ENCODE results near the gene NAT16. TPM values are rescaled to one million over a fixed set of nuclear protein-coding genes. Genes with fewer than 3 reads are reported as not detected.

NAT16 gene
- polyA plus RNA-seq, 1 donor from 2014 or later, result 4.5 TPM

DNA sequence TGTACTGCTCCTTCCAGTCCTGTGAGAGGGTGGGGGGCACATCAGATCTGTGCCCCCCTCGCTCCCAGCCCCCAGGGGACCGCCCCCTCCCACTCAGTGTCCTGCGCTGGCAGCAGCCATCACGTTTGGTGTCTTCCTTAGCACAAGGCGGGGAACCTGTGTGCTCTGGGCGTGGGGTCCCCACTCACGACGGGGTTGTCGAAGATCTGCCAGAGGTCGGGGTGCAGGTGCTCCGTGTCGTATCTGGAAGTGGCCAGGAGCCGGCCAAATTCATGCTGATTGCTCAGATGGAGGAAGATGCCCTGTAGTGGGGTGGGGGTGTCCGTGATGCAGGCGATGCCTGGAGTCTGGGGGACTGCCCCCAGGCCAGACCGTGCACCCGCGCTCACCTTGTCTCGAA is 30.1 kb upstream of the NAT16 start:
- no peaks in the 10 kb centered on the region for H3K36me3 ChIP-seq (ENCODE audit: insufficient read depth, low read length)
- no peaks in the 10 kb centered on the region for H3K79me2 ChIP-seq (replicated peaks; ENCODE audit: insufficient read depth, low read length)
- H4K20me1 ChIP-seq (ENCODE audit: insufficient read depth), result no peaks in the 10 kb centered on the region
- no peak overlapping the region for H3K4me3 ChIP-seq (ENCODE audit: low read length)
- TF ChIP-seq, protein P1, sequence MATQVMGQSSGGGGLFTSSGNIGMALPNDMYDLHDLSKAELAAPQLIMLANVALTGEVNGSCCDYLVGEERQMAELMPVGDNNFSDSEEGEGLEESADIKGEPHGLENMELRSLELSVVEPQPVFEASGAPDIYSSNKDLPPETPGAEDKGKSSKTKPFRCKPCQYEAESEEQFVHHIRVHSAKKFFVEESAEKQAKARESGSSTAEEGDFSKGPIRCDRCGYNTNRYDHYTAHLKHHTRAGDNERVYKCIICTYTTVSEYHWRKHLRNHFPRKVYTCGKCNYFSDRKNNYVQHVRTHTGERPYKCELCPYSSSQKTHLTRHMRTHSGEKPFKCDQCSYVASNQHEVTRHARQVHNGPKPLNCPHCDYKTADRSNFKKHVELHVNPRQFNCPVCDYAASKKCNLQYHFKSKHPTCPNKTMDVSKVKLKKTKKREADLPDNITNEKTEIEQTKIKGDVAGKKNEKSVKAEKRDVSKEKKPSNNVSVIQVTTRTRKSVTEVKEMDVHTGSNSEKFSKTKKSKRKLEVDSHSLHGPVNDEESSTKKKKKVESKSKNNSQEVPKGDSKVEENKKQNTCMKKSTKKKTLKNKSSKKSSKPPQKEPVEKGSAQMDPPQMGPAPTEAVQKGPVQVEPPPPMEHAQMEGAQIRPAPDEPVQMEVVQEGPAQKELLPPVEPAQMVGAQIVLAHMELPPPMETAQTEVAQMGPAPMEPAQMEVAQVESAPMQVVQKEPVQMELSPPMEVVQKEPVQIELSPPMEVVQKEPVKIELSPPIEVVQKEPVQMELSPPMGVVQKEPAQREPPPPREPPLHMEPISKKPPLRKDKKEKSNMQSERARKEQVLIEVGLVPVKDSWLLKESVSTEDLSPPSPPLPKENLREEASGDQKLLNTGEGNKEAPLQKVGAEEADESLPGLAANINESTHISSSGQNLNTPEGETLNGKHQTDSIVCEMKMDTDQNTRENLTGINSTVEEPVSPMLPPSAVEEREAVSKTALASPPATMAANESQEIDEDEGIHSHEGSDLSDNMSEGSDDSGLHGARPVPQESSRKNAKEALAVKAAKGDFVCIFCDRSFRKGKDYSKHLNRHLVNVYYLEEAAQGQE (IDR thresholded peaks at IDR 0.05; ENCODE audit: borderline replicate concordance), result no peak
- no peak for TF ChIP-seq MXI1 (conservative IDR thresholded peaks at IDR 0.05; ENCODE audit: poor library complexity, severe bottlenecking)
- no peak for TF ChIP-seq TAF1 (IDR thresholded peaks at IDR 0.05; ENCODE audit: low read depth)
- no peak for TF ChIP-seq POLR2AphosphoS5 (IDR thresholded peaks at IDR 0.05)
- TF ChIP-seq RAD21 (conservative IDR thresholded peaks at IDR 0.05), result no peak
- H3K9me3 ChIP-seq (ENCODE audit: low read length), result no peaks in the 10 kb centered on the region
- no peak overlapping the region for H3K4me2 ChIP-seq (ENCODE audit: low read length)
- no peaks in the 10 kb centered on the region for H3F3A ChIP-seq (ENCODE audit: insufficient read depth, low read length, poor library complexity, severe bottlenecking)
- no peak overlapping the region for H3K27ac ChIP-seq (ENCODE audit: low read length)
- no peak overlapping the region for H3K9ac ChIP-seq (ENCODE audit: low read length)
- H2AFZ ChIP-seq (ENCODE audit: low read depth, low read length), result no peak overlapping the region
- H3K9me2 ChIP-seq (ENCODE audit: insufficient read depth, low read length), result no peaks in the 10 kb centered on the region
- H3K27me3 ChIP-seq (ENCODE audit: insufficient read depth, low read depth, low read length), result no peaks in the 10 kb centered on the region

DNA sequence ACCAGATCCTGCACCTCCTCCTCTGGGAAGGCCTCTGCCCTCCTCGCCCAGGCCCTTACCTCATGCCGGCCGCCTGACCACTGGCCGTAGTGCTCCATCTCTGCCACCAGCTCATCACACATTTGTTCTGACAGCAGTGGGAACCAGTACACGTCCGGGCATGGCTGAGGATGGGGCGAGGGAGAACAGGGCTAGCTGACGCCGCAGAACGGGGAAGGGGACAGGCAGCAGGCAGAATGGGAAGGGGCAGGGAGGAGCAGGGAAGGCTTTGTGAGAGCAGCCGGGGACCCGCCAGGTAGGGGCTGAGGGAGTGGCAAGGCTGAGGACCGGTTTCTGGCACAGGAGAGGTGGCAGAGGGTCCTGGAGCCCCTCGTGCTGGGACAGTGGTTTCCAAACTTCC is 28.7 kb upstream of the NAT16 start:
- no peak overlapping the region for H2AFZ ChIP-seq (ENCODE audit: low read depth, low read length)
- no peak overlapping the region for H3K27ac ChIP-seq (ENCODE audit: low read length)
- no peak overlapping the region for H3K4me2 ChIP-seq (ENCODE audit: low read length)
- H3K4me3 ChIP-seq (ENCODE audit: low read length), result no peak overlapping the region
- TF ChIP-seq, protein P2, sequence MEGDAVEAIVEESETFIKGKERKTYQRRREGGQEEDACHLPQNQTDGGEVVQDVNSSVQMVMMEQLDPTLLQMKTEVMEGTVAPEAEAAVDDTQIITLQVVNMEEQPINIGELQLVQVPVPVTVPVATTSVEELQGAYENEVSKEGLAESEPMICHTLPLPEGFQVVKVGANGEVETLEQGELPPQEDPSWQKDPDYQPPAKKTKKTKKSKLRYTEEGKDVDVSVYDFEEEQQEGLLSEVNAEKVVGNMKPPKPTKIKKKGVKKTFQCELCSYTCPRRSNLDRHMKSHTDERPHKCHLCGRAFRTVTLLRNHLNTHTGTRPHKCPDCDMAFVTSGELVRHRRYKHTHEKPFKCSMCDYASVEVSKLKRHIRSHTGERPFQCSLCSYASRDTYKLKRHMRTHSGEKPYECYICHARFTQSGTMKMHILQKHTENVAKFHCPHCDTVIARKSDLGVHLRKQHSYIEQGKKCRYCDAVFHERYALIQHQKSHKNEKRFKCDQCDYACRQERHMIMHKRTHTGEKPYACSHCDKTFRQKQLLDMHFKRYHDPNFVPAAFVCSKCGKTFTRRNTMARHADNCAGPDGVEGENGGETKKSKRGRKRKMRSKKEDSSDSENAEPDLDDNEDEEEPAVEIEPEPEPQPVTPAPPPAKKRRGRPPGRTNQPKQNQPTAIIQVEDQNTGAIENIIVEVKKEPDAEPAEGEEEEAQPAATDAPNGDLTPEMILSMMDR (IDR thresholded peaks at IDR 0.05; ENCODE audit: poor library complexity, severe bottlenecking), result no peak
- TF ChIP-seq, protein P1 (IDR thresholded peaks at IDR 0.05; ENCODE audit: borderline replicate concordance), result no peak
- TF ChIP-seq SMC3 (conservative IDR thresholded peaks at IDR 0.05; ENCODE audit: poor library complexity), result no peak
- no peak for TF ChIP-seq MXI1 (conservative IDR thresholded peaks at IDR 0.05; ENCODE audit: poor library complexity, severe bottlenecking)
- TF ChIP-seq EZH2 (IDR thresholded peaks at IDR 0.05; ENCODE audit: borderline replicate concordance, insufficient read depth, low read length, poor library complexity, severe bottlenecking), result no peak
- no peak for TF ChIP-seq TAF1 (IDR thresholded peaks at IDR 0.05; ENCODE audit: low read depth)
- no peak for TF ChIP-seq RAD21 (conservative IDR thresholded peaks at IDR 0.05)
- no peak for TF ChIP-seq EP300 (conservative IDR thresholded peaks at IDR 0.05; ENCODE audit: poor library complexity, severe bottlenecking)
- no peak for TF ChIP-seq POLR2AphosphoS5 (IDR thresholded peaks at IDR 0.05)
- no peaks in the 10 kb centered on the region for H3K79me2 ChIP-seq (replicated peaks; ENCODE audit: insufficient read depth, low read length)
- H3F3A ChIP-seq (ENCODE audit: insufficient read depth, low read length, poor library complexity, severe bottlenecking), result no peaks in the 10 kb centered on the region
- no peaks in the 10 kb centered on the region for H3K36me3 ChIP-seq (ENCODE audit: insufficient read depth, low read length)
- H3K27me3 ChIP-seq (ENCODE audit: insufficient read depth, low read depth, low read length), result no peaks in the 10 kb centered on the region
- H3K9me2 ChIP-seq (ENCODE audit: insufficient read depth, low read length), result no peaks in the 10 kb centered on the region
- H3K9ac ChIP-seq (ENCODE audit: low read length), result no peak overlapping the region
- H4K20me1 ChIP-seq (ENCODE audit: insufficient read depth), result no peaks in the 10 kb centered on the region
- H3K9me3 ChIP-seq (ENCODE audit: low read length), result no peaks in the 10 kb centered on the region
